ENCODE data around the gene DENND2D.
A peak's percentile ranks its signal among the peaks of the same experiment; 100 is the strongest.

Gene DENND2D

GRCh38 chr1:111140680-111140967, 59.8 kb downstream of the DENND2D start:
- peak overlapping the region; percentile 87 for H3K4me3 ChIP-seq (ENCODE audit: low read depth, low read length)
- H3K27me3 ChIP-seq (replicated peaks), result no peaks in the 10 kb centered on the region
- in situ Hi-C loops (cut with HindIII; ENCODE audit: low pct_ligation_motif_present, low sequenced_read_pairs), result no loop called here
- DNase-seq, result peak; percentile 30
- H3K27ac ChIP-seq, result peak overlapping the region; percentile 65
- H3K36me3 ChIP-seq (replicated peaks), result peaks cover 4% of the 10 kb centered on the region
- no peak for TF ChIP-seq CTCF (IDR thresholded peaks at IDR 0.05; ENCODE audit: low read depth, low read length, missing control alignments)

DNA sequence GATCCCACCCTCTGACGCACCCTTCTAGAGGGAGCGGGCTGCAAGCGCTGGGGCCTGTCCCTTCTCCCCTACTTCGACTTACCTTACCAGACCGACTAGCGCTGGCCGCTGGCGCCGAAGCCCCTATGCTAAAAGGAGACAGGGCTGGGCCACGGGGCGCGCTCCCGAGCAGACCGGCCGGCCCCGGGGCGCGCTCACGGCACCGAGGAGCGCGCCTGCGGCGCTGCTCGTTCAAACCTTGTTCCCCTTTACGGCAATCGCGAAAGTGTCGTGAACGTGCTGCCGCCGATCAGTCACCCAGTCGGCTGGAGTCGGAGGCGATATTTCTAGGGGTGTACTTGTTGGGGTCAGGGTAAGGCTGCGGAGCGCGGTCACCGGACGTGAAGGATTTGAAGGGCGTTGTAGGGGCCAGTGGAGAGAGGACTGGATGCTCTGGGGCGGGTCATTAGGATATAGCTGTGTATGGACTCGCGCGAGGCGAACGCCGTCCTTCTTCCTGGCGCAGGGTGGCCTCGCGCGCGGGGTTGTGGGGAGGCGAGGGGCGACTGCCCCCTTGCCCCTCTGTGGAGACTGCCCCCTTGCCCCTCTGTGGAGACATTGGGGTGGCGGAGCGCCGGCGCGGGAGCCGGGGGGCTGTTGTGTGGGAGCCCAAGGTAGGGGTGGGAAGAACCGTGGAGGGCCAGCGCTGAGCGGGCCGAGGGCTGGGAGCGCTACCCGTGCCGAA, 60.3 kb downstream of the DENND2D start, which contains the start of the genes CEPT1 and DRAM2:
TSS of gene CEPT1 (plus strand) at position 268 of the 724 bp plus-strand sequence. CDS start 7,492 bp downstream, outside the sequence.
TSS of gene DRAM2 (minus strand) at position 138 of the 724 bp plus-strand sequence. CDS start 8,539 bp downstream, outside the sequence.
- no peak for TF ChIP-seq CTCF (IDR thresholded peaks at IDR 0.05; ENCODE audit: low read depth, low read length, missing control alignments)
- in situ Hi-C loops (cut with HindIII; ENCODE audit: low pct_ligation_motif_present, low sequenced_read_pairs), result no loop called here
- peak within 1 kb of the TSS; percentile 87 for H3K4me3 ChIP-seq (ENCODE audit: low read depth, low read length)
- peaks cover 6% of the 10 kb centered on the region for H3K36me3 ChIP-seq (replicated peaks)
- no peaks in the 10 kb centered on the region for H3K27me3 ChIP-seq (replicated peaks)
- peak within 1 kb of the TSS; percentile 65 for H3K27ac ChIP-seq
- peak; percentile 98 for DNase-seq

GRCh38 chr1:111139324-111139955, 61.0 kb downstream of the DENND2D start:
- peak; percentile 56 for DNase-seq
- Histone ChIP-seq H3K36me3 (replicated peaks) (peaks cover 6% of the 10 kb centered on the region), H3K27ac (peak overlapping the region; percentile 65), H3K27me3 (replicated peaks) (no peaks in the 10 kb centered on the region), H3K4me3 (ENCODE audit: low read depth, low read length) (peak overlapping the region; percentile 87)
- in situ Hi-C loops (cut with HindIII; ENCODE audit: low pct_ligation_motif_present, low sequenced_read_pairs), result no loop called here
- no peak for TF ChIP-seq CTCF (IDR thresholded peaks at IDR 0.05; ENCODE audit: low read depth, low read length, missing control alignments)

Data from brain microvascular endothelial cell (primary cell).